ENCODE data around the gene FRMD4A.

FRMD4A gene

DNA sequence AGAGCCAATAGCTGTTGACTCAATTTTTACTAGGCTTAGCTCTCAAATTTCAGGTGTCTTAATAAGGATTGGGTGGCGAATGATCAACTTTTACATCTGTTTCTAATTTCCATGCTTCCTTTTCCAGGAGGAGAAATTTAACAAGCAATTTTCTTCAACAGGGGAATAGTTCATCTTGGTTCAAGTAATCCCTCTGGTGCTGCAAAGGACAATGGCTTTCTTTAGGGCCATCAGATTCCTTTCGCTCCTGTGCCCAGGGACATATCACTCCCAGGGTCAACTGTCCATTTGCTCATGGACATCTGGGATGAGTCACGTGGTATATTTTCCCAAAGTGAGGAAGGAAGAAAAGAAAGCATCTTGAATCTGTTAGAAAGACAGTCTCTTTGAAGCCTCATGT is 313.3 kb downstream of the FRMD4A start:
- DNase-seq (ENCODE audit: low read depth in 2 of 2) = no peak

DNA sequence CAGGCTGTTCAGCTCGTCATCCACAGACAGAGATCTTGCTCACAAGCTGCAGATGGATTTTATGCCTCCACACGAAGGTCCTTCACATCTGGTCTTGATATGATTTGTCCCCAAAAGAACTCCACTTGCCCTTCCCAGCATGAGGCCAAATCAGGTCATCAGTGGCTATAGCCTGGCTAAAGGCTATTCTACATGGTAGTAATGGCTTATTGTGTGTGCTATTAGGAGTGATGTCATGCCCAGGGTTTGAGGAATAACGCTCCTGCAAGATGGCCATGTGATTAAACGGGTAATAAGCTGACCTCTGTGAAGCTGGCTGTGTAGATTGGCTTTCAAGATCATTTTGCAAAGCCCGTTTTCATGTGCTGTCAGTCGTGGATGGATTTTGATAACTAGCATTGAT is 313.8 kb downstream of the FRMD4A start:
- DNase-seq (ENCODE audit: low read depth in 2 of 2) = no peak

DNA sequence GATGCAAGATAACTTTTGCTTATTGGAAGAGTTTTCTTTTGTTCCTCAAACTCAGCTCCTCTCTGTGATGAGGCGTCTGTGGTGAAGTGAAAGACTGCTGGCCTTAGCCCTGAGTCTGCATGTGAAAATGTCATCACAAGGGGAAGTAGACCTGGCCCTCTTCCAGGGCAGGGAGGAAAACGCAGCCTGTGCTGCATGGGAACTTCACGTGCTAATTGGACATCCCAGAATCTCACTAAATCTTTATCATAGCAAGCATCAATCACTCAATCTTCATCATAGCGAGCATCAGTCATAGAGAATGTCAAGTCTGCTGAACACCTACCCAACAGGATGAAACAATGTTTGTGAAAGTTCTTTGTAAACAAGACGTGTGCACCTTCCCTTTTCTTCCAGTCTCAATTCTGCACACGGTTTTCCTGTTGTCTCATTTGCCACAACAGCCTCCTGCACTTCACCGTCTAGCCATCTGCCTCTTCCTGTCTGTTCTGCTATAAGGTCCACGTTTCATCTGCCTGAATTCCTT is 314.6 kb downstream of the FRMD4A start:
- no peak for DNase-seq (ENCODE audit: low read depth in 2 of 2)

DNA sequence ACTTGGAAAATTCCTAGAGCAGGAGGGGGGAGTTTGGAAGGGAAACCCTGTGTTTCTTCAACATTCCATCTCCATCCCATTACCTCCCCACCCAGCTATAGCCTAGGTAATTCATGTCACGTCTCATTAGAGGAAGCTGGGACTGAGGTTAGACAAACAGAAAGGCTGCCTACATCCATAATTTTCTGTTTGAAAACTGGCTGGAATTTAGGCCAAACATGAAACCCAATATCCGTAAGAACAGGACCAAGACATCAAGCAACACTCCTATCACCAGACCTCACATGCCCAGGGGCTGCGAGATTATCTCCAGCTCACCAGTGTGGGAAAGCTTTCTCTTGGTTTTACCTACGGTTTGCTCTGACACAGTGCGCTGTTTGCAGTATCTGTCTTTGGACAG is 316.3 kb downstream of the FRMD4A start:
- DNase-seq (ENCODE audit: low read depth in 2 of 2) = no peak

DNA sequence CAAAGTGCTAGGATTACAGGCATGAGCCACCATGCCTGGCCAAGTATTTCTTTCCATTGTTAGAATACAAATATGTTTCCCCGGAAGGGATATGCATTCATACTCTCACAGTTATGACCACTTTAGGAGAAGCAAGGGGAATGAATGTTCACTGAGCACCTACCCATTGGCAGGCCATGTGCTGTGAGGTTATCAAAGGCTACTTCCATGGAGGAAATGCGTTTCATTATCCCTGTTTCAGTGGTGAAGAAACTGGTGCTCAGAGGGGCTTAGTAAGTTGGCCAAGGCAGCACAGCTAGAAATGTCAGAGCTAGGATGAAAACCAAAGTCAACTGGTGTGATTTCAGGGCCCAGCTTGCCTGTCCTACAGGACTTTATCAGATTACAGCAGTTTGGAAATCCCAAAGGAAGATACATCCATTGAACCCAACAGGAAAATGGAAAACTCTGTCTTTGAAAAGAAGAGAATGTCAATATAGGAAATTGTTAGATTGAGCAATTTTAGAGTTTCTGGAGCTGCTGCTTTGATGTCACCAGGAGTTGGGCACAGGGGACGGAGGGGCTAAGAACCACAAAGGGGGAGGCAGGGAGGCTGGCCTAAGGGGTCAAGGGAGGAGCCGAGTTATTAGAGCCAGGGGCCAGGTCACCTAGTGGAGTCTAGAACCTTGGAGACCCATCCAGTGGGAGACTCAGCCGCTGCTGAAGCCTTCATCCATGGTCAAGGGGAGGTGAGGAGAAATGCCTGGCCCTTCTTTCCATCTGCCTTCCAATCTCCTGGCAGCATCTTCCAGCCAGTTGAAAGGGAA is 319.8 kb downstream of the FRMD4A start:
- DNase-seq (ENCODE audit: low read depth in 2 of 2) = no peak

DNA sequence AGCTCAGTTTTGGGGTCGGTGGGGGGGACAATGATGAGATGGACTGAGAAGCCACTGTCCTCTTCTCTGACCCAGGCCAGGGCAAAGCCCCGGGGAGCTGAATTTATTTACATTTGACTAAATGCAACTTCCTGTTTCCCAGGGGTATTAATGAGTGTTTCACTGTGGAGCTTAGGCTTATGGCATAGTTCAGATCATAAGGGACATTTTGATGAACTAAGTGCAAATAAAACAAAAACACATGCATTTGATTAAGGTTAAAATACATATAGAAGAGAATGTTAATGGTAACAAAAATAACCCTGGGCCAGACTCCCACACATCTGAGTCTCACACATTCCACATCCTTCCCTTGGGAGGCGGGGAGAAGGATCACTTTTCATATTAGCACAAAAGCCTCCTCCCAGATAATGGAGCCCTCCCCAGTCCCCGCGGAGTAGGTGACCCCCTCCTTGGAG is 320.6 kb downstream of the FRMD4A start:
- no peak for DNase-seq (ENCODE audit: low read depth in 2 of 2)

DNA sequence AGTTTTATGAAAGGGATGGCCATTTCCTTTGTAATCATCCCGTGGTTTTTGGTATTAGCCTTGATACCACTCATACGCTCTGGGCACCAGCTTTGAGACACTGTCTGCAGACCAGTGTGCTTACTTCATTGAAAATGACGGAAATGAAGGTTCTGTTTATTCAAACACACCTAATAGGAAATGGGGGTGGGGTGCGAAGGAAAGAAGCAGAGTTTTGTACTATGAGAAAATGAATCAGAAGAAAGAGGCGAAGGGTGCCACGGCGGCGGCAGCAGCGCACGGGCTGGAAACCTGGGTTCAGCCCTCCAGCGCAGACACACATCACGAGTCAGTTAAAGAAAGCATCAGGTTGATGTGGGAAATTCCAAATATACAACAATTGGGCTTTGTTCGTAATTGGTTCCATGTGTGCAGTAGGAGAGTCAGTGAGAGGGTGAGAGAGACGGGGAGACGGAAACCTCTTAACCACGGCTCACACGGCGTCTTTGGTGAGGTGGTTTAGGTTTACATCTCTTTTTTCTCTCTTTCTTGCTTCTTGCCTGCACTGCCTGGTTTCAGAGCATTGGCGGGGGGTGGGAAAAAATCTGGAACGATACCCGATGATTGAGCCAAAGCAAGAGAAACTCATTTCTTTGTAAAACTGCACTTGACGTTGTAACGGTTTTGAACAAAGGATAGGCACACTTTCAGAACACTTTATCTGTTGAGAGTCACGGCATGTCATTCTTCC is 321.2 kb downstream of the FRMD4A start:
- peak; percentile 4 to 44 for DNase-seq (ENCODE audit: low read depth in 2 of 2)

DNA sequence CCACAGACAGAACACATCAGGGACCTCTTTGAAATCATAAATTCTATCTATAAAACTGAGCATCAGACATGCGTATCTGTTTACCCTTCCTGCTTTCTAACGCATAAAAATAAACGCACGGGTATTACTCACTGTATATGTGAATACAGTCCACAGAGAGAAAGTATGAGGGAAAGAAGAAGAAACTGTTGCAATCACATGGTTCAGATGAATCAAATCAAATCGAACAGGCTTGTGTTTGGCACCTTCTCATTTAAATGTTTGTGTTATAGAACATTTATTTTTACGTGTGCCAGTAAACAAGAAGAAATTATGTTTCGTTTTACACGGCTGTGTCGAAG is 322.0 kb downstream of the FRMD4A start:
- DNase-seq (ENCODE audit: low read depth in 2 of 2) = no peak

DNA sequence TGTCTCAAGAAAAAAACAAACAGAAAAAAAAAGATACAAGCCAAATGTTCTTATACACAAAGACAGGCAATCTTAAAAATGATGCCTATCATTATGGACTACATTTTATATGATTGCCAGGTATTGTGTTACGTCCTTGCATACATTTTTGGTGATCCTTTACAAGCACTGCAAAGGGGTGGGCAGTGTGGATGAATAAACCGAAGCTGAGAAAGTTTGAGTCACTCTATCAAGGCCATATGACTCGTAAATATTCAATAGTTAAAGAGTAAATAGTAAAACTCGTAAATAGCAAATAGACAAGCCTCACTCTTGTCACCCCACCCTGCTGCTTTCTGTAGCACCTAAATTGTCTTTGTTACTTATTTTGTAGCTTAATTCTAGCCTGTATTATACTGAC is 326.2 kb downstream of the FRMD4A start:
- no peak for DNase-seq (ENCODE audit: low read depth in 2 of 2)

DNA sequence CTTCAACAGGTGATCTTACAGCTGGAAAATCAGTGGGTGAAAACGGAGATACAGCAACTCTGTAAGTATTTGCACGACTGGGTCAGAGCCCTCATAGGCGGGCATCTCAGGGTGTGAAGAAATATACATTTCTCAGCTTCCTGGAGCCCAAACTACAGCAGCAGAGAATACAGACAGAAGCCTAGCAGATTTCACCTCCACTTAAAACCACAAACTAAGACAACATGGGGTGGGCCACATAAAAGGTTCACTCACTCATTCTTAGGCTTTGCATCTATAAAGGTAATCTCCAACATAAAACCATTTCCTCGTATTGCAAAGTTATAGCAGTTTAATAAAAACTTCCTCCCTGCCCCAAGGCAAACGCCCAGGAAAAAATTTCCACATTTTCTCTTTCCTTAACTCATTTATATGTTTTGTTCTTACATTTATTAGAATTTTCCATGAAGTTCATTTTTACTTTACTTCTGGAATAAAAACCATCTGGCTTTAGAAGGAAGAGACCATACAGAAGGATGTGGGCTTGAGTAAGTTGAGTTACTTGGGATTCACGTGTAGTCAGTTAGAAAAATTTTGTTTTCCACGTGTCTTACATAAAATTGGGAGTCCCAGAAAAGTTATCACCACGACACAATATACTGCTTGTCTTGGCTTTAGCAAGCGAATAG is 327.1 kb downstream of the FRMD4A start:
- no peak for DNase-seq (ENCODE audit: low read depth in 2 of 2)

DNA sequence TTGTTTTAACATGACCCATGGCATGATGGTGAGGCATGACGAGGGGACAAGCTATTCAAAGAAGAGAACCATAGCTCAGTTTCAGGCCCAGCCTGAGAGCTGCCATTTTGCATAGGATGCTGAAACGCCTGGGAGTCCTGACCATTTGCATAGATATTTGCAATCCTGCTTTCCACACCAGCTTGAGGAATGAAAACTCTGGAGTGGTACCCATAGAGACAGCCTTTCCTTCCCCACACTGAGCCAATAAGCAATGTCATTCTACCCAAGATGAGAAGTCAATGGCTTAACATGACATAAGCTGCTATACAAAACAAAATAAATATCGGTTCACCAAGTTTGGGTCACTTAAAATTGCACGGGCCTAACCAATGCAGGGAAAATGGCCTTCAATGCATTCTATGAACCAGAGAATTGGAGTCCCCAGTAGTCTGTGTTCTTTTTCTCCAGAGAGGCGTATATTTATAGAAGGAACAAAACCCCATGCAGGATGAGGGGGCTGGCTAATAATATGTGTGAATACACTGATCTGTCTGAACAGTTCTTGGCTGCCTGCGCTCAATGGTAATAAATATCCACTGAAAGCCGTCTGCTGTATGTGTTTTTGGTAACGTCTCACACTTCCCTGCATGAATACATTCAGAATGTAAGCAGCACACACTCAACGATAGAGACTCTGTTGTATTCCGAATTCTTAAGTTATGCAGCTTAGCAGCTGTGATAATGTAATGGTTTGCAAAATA is 329.3 kb downstream of the FRMD4A start:
- no peak for DNase-seq (ENCODE audit: low read depth in 2 of 2)

DNA sequence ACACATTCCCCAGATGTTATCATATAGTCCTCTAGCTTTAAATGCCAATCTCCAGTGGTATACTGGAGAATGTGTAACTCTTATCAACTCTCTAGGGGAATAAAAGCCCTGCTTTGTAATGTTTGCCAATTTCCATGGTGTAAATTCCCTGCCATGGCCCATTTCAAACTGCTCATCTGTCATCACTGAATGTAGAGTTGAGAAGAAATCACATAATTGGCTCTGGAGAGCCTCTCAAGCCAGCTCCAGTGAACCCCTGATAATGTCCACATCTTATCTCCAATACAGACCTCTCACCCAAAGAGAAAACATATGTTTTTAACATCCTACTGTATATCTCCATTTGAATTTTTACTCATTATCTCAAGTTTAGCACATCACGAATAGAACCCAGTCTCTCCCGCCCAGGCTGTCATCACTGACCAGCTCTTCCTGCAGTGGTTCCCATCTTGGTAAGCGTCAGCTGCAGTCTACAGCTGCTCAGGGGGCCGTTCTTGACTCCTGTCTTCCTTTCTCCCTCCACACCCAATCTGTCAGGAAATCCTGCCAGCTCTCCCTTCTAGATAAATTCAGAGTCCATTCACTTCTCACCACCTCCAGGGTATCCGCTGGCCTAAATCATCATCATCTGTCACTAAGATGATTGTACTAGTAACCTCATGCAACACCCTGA is 332.4 kb downstream of the FRMD4A start:
- DNase-seq (ENCODE audit: low read depth in 2 of 2) = no peak

DNA sequence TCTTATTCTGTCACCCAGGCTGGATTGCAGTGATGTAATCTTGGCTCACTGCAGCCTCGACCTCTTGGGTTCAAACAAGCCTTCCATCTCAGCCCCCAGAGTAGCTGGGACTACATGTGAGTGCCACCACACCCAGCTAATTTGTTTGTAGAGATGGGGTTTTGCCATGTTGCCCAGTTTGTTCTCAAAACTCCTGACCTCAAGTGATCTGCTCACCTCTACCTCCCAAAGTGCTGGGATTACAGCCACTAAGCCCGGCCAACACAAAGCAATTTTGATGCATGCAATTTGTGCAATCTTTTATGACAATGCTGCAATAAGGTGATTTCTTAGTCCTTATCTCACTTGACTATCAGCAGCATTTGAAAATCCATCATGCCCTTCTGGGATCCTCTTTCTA is 333.1 kb downstream of the FRMD4A start:
- no peak for DNase-seq (ENCODE audit: low read depth in 2 of 2)

DNA sequence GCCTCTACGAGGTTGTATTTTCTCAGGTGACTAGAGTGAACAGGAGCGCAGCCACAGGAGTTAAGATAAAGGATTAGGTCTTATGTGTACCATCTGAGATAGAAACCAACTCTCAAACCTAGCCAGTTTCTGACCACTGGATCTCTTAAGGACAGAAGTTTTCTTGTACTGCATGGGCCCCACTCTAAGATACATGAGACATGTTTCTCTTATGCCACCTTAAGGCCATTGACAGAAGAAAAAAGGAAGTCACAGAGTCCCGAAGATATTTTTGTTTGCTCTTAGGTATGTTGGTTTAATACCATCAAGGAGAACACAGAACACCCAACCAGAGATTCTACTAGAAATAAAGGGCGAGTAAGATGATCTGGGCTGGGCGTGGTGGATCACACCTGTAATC is 335.8 kb downstream of the FRMD4A start:
- DNase-seq (ENCODE audit: low read depth in 2 of 2) = no peak

DNA sequence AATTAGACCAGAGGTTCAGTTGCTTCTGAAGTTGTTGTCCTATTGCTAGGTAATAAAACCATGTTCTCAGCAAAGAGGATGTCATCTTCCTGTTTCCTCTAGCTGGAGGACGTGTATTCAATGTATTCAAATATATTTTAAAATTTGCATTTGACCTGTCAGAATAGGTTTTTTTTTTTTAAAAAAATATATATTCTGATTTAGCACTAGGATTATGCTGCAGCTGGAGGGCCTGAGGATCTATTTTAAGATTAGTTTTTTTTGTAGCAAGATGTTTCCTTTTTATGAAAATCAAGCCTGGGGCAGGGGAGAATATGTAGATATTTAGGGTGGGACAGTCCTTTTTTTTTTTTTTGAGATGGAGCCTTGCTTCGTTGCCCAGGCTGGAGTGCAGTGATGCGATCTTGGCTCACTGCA is 337.0 kb downstream of the FRMD4A start:
- no peak for DNase-seq (ENCODE audit: low read depth in 2 of 2)

DNA sequence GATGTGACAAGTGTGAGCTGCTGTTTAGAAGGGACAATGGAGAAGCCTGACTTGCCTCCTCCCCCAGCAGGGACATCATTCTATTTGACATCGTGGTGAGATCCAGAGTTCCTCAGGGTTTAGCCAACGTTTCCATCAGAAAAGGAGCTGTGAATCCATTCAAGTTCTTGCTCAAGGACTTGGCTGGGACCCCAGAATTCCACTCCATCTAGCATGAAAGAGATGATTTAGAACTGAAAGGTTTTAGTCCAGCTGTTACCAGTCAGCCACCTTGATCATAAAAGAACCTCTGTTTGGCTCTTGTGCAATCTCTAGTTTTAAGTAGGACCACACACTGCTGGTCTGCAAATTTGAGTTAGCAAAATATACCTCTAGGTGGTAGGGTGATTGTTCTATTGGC is 337.6 kb downstream of the FRMD4A start:
- DNase-seq (ENCODE audit: low read depth in 2 of 2) = no peak

DNA sequence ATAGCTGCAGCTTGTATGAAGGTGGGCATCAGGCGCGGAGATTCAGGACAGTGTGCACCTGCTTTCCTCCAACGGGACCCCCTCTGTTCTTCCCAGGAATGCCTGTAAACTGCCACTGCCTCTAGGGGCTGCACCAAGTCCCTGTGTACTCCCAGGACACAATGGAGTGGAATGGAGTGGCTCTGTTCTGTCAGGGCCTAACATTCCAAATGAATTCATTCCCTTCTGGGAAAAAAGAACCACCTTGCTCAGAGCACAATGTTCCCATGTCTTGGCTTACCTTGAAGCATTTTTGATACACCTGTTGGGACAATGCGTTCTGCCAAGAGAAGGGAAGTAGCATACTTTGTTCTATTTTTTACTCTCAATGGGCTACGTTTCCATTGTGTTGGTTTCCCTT is 339.4 kb downstream of the FRMD4A start:
- DNase-seq (ENCODE audit: low read depth in 2 of 2) = no peak

DNA sequence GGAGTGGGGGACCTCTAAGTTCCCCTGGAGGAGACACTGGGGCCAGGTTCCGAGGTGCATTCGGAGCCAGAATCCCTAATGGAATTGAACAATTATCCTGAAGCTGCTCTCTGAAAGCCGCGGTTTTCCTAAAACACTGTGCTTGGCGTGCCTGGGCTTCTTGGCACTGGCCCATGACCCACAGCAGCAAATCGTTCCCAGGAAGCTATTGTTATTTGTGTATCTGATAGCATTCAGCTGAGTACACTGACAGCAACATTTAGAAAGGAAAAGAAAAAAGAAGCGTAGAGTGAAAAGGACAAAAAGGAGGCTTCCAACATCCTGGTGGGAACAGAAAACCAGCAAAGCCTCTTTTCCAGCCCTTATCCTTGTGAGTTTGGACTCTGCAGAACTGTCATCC is 339.8 kb downstream of the FRMD4A start:
- no peak for DNase-seq (ENCODE audit: low read depth in 2 of 2)

DNA sequence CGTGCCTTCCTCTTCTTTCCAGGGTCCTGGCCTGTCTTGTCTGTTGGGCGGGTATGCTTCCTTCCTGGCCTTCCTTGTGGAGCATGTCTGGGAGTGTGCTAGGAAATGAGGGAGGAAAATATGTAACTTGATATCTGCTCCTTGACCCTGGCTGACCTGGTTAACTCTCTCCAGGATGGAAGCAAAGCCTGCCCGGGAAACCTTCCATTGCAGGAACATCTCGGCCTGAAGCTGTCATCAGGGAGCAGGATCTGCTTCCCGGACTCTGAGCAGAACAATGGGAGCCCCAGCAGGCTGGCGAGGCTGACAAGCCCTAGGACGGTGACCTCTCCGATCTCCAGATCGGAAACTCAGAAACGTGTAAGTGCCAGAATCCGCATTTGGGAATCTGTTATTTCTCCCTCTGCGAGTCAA is 340.3 kb downstream of the FRMD4A start:
- no peak for DNase-seq (ENCODE audit: low read depth in 2 of 2)

DNA sequence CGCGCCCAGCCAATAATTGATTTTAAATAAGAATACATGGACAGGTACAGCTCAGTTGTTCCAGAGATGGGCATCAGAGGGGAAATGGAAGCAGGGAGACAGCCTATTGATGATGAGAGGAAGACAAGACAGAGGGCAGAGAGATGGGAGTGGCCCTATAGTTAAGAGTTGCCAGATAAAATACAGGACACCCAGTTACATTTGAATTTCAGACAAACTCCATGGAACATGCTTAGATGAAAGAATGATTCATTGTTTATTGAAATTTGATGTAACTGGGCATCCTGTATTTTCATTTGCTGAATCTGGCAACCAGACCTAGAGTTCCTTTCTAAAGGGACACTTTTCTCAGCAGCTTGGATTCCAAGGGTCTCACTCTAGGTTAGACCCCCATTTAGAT is 341.1 kb downstream of the FRMD4A start:
- DNase-seq (ENCODE audit: low read depth in 2 of 2) = no peak

DNA sequence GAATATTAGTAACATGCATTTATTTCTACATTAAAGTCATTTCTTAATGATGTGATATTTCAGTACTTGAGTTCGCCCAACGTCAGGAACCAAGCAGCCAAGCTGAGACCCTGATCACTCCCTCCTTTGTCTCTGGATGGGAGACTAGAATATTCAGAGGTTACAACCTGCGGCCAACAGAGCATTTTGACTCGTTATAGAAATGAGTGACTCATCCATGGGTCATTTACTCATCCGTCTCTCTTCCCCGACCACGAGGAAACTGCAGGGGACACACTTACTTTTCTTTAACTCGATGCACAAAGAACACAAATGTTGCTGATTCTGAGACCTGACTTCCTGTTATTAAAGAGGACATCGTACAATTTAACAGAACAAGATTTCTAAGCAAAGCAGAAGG is 343.3 kb downstream of the FRMD4A start:
- no peak for DNase-seq (ENCODE audit: low read depth in 2 of 2)
